D721Med (cell line): ENCODE data around the gene NEK7.

Experiments used
- DNase-seq: peaks from one replicate; pipeline ENCODE4 v3.0.0; 2011; ENCODE audit warnings: low spot score; ENCODE audit not compliant: insufficient read length
- FAIRE-seq: peaks from 2 replicates; lab custom pipeline; 2011; peaks lifted over from hg19 to GRCh38; lab: Jason Lieb, UNC
- CTCF ChIP-seq: IDR thresholded peaks from 2 replicates; pipeline ENCODE4 v1.5.1; 2012; ENCODE audit warnings: mild to moderate bottlenecking, control low read depth; ENCODE audit not compliant: insufficient read depth; ENCODE audit errors: missing control alignments

NEK7 gene

GRCh38 chr1:198156111-198156744 is 570 bp upstream of the NEK7 start:
- peak; percentile 94 for FAIRE-seq
- no peak for DNase-seq
- peak; percentile 78 for TF ChIP-seq CTCF

- peak; percentile 65 for DNase-seq
- FAIRE-seq: no peak
- no peak for TF ChIP-seq CTCF
Measured at GRCh38 chr1:198157241-198157846, 546 bp downstream of the NEK7 start.

GRCh38 chr1:198157847-198158725 is 1.3 kb downstream of the NEK7 start:
- TF ChIP-seq CTCF: no peak
- FAIRE-seq: no peak
- no peak for DNase-seq

- DNase-seq (peak; percentile 82), FAIRE-seq (peak; percentile 74)
- no peak for TF ChIP-seq CTCF
Measured at GRCh38 chr1:198158735-198159589, 2.2 kb downstream of the NEK7 start.

GRCh38 chr1:198160222-198160621 is 3.4 kb downstream of the NEK7 start:
- TF ChIP-seq CTCF: no peak
- no peak for FAIRE-seq
- no peak for DNase-seq

- no peak for TF ChIP-seq CTCF
- FAIRE-seq (no peak), DNase-seq (no peak)
Measured at GRCh38 chr1:198160946-198161614, 4.3 kb downstream of the NEK7 start.
